Dendritic cell treated with granulocyte-macrophage colony-stimulating factor and Interleukin-4, amounts not matched to agents 40 ng/mL and 50 ng/mL, for 4 days (primary cell): ENCODE measurements around the gene CDC14C.
A peak's percentile ranks its signal among the peaks of the same experiment; 100 is the strongest.

ENCODE experiments used
- H3K27ac Mint-ChIP-seq: one replicate; pipeline ENCODE4 v1.8.0; 2022; ENCODE audit warnings: mild to moderate bottlenecking, mixed read lengths
- H3K27me3 Mint-ChIP-seq: one replicate; pipeline ENCODE4 v1.8.0; 2022; ENCODE audit warnings: mild to moderate bottlenecking, mixed read lengths
- H3K36me3 Mint-ChIP-seq: one replicate; pipeline ENCODE4 v1.8.0; 2022; ENCODE audit warnings: low read depth, mixed read lengths
- H3K4me1 Mint-ChIP-seq: one replicate; pipeline ENCODE4 v1.8.0; 2022; ENCODE audit warnings: low read depth, mixed read lengths
- H3K4me3 Mint-ChIP-seq: one replicate; pipeline ENCODE4 v1.8.0; 2022; ENCODE audit warnings: mild to moderate bottlenecking, moderate library complexity, mixed read lengths
- H3K9me3 Mint-ChIP-seq: one replicate; pipeline ENCODE4 v1.8.0; 2022; ENCODE audit warnings: mixed read lengths
- intact Hi-C: fragments of 100-400 bp; cut with micrococcal nuclease; formaldehyde crosslinking; loops from one replicate; pipeline ENCODE4 v1.15.0; 2022

CDC14C gene

DNA sequence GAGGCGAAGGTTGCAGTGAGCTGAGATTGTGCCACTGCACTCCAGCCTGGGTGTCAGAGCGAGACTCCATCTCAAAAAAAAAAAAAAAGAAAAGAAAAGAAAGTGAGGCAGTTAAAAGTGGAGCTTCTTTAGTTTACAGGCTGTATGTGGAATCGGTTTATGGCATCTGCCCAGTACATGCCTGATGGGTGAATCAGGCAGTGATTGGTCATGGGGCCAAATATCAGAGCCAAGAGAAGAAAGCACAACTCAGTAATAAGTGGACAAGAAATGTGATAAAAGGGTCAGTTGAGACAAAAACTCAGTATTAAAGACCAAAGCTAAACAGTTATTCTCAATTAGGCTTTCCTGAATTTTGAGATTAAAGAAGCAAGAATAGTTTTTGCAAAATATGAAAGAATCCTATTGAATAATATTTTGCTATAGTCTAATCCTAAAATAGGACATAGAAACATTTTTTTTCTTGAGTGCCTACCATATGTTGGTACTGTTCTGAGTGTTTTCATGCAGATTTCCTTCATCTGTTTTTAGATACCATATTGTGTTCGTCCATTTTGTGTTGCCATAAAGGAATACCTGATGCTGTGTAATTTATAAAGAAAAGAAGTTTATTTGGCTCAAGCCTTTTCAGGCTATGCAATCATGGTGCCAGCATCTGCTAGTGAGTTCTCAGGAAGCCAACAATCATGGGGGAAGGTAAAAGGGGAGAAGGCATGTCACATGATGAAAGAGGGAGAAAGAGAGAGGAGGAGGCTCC lies 14.4 kb downstream of the CDC14C start:
- H3K4me3 Mint-ChIP-seq: no peak overlapping the region
- peaks cover 5% of the 10 kb centered on the region for H3K27me3 Mint-ChIP-seq
- H3K27ac Mint-ChIP-seq: no peak overlapping the region
- H3K4me1 Mint-ChIP-seq: no peaks in the 10 kb centered on the region
- H3K36me3 Mint-ChIP-seq: no peaks in the 10 kb centered on the region
- intact Hi-C loops: no loop called here
- peaks cover 8% of the 10 kb centered on the region for H3K9me3 Mint-ChIP-seq

DNA sequence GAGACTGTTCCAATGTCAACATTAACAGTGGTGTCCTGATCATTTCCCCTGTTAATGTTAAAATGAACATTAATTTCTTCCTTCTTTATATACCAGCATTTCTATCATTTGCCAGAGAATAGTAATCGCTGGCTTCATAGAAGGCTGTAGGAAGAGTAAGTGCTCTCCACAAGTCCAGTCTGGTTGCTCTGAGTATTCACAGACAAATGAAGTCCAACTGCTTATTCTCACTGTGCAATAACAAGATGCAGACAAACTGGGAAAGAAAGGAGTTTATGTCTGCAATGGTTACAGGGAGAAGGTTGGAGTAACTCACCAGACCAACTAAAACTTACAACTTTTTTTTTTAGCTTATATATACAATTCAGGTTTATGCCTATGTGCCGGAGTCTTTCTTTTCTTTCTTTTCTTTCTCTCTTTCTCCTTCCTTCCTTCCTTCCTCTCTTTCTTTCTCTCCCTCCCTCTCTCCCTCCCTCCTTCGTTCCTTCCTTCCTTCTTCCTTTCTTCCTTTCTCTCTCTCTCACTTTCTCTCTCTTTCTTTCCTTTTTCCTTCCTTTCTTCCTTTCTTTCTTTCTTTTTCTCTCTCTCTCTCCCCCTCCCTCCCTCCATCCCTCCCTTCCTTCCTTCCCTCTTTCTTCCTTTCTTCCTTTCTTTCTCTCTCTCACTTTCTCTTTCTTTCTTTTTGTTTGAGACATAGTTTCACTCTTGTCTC lies 19.1 kb downstream of the CDC14C start:
- intact Hi-C loops: no loop called here
- Mint-ChIP-seq H3K4me3 (no peak overlapping the region), H3K9me3 (peaks cover 10% of the 10 kb centered on the region), H3K27me3 (peaks cover 4% of the 10 kb centered on the region), H3K27ac (no peak overlapping the region), H3K4me1 (no peaks in the 10 kb centered on the region), H3K36me3 (no peaks in the 10 kb centered on the region)

DNA sequence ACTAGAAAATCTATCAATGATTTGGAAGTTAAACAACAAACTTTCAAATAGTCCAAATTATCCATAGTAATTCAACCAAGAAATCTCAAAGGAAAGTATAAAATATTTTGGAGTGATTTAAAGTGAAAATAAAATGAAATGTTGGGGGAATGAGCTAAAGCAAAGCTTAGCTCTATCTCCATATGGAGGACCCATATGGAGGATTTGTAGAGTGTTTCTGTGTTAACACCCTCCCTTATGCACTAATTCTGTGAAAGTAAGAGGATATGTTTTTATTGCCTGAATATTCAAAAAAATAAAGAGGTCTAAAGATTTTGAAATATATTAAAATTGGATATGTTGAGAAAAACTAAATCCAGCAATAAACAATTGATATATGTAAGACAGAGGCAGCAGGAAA lies 31.6 kb downstream of the CDC14C start:
- no peaks in the 10 kb centered on the region for H3K36me3 Mint-ChIP-seq
- no peak overlapping the region for H3K27ac Mint-ChIP-seq
- no peak overlapping the region for H3K4me3 Mint-ChIP-seq
- H3K27me3 Mint-ChIP-seq: peaks cover 13% of the 10 kb centered on the region
- intact Hi-C loops: no loop called here
- peaks cover 12% of the 10 kb centered on the region for H3K4me1 Mint-ChIP-seq
- peaks cover 18% of the 10 kb centered on the region for H3K9me3 Mint-ChIP-seq

DNA sequence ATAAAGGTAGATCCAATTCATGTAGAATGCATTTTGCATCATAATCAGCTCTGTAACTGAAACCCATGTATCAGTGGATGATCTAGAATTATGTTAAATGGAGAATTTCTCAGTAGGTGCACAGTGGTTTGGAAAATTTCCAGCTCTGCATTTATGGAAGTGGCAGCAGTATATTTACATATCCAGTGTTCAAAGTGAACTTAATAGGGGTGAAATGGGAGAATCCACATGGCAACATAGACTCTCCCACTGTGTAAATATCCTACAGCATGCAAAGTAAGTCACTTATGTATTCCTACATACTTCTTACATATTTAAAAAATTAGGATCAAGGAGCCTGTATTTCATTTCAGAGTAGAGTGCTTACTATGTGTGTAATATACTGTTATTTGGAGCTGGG lies 35.3 kb downstream of the CDC14C start:
- Mint-ChIP-seq H3K4me1 (peaks cover 44% of the 10 kb centered on the region), H3K27ac (no peak overlapping the region), H3K27me3 (peaks cover 12% of the 10 kb centered on the region), H3K36me3 (no peaks in the 10 kb centered on the region), H3K9me3 (peaks cover 7% of the 10 kb centered on the region), H3K4me3 (no peak overlapping the region)
- intact Hi-C loops: loop anchor here (5.0 kb wide), 1 partner anchor 567 kb away; no protein-coding TSS in a partner anchor

DNA sequence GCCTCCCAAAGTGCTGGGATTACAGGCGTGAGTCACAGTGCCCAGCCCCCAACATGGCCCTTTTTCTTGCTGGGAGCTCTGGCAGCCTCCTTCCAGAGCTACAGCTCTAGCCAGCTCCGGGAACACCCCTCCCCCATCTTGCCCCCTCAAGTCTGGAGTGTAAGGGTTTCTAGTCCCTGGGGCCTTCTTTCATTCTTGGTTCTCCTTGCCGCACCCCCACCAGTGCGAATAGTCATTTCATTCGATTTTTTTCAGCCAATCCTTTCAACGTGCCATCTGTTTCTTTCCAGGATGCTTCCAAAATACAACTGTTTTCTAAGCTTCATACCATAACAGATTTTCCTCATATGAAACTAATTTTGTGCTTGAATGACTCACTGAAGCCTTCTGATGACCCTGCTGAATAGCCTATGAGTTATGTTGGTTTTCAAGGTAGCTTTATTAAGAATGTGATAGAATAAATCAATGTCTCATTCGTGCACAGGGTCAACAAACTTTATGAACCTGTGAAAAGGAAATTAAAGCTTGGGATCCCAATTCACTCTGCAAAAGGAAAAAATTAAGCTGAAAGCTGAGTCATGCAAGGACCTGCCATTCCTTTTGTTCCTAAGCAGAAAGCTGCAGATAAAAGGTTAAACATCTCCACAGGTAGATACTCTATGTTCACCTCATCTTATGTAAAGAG lies 38.6 kb downstream of the CDC14C start:
- Mint-ChIP-seq H3K27ac (no peak overlapping the region), H3K4me3 (no peak overlapping the region), H3K9me3 (no peaks in the 10 kb centered on the region), H3K4me1 (peaks cover 54% of the 10 kb centered on the region), H3K36me3 (no peaks in the 10 kb centered on the region), H3K27me3 (peaks cover 7% of the 10 kb centered on the region)
- intact Hi-C loops: loop anchor here (5.0 kb wide), 1 partner anchor 571 kb away; no protein-coding TSS in a partner anchor

DNA sequence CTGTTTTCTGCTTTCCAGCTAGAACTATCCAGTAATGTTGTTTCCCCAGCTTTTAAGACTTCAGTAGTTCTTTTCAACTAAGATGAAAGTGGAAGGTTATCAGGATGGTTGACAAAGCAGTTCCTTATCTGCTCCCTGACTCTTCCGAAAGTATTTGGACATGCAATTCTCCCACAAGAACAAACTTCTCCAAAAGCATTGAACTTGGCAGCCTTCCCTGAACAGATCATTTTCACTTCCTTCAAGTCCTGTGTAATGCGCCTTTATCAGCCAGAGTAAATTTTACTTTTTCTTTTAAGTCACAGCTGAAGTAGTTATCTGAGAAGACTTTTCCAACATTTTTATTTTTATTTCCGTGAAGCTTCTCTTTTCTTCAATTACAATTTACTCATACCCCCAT lies 39.7 kb downstream of the CDC14C start:
- Mint-ChIP-seq H3K9me3 (no peaks in the 10 kb centered on the region), H3K36me3 (no peaks in the 10 kb centered on the region), H3K4me1 (peaks cover 51% of the 10 kb centered on the region), H3K27ac (peak overlapping the region; percentile 25), H3K27me3 (peaks cover 5% of the 10 kb centered on the region), H3K4me3 (peak overlapping the region; percentile 42)
- intact Hi-C loops: loop anchor here (5.0 kb wide), 1 partner anchor 572 kb away; no protein-coding TSS in a partner anchor

DNA sequence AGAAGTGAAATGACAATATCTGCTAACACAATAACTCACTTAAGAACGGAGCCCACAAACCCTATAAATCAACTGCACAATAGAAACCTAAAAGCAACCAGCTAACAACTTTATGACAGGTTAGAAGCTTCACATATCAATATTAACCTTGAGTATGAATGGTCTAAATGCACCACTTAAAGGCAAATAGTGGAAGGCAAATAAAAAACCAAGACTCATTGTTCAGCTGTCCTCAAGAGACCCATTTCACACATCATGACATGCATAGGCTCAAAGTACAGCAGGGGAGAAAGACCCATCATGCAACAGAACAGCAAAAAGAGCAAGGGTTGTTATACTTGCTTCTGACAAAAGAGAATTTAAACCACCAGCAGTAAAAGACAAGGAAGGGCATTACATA lies 46.8 kb downstream of the CDC14C start:
- intact Hi-C loops: no loop called here
- peaks cover 13% of the 10 kb centered on the region for H3K9me3 Mint-ChIP-seq
- no peak overlapping the region for H3K27ac Mint-ChIP-seq
- no peak overlapping the region for H3K4me3 Mint-ChIP-seq
- peaks cover 18% of the 10 kb centered on the region for H3K4me1 Mint-ChIP-seq
- H3K36me3 Mint-ChIP-seq: no peaks in the 10 kb centered on the region
- peaks cover 28% of the 10 kb centered on the region for H3K27me3 Mint-ChIP-seq

DNA sequence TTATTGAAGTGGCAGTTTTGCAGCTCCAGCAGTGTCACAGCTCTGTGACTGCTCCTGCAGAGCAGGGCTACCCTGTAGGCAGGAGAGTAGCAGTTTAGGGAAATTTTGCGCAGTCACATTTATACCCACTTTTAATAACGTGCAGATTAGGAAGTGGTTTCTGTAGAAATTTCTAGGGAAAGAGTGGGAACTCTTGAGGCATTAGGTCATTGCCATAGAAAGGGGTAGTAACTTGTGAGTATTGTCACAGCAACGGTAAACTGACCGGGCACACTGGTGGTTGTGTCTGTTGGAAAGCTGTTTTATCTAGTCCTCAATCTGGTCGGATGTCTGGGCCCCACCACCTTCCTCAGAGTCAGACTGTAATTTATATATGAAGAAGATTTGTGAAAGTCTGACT lies 51.9 kb downstream of the CDC14C start:
- Mint-ChIP-seq H3K4me1 (peaks cover 43% of the 10 kb centered on the region), H3K4me3 (no peak overlapping the region), H3K36me3 (peaks cover 8% of the 10 kb centered on the region), H3K9me3 (peaks cover 10% of the 10 kb centered on the region), H3K27ac (peak overlapping the region; percentile 85), H3K27me3 (peaks cover 23% of the 10 kb centered on the region)
- intact Hi-C loops: loop anchor here (5.0 kb wide), 1 partner anchor 729 kb away; no protein-coding TSS in a partner anchor

DNA sequence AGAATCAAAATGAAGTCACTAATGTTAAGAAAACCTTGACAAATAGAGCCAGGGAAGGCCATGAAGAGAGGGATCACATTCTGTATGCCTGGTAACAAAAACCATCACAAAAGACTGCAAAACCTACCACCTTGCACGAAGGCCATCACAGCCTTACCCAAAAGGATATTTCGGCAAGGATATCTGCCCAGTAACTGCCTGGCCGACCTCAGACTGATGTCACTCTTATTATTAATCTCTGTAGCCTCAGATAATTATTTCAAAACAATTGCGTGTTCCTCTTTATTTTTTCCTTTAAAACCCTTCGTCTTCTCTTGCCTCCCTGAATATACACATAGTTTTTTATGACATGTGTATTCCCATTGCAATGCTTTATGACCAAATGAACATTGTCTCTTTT lies 52.5 kb downstream of the CDC14C start:
- Mint-ChIP-seq H3K27ac (peak overlapping the region; percentile 85), H3K27me3 (peaks cover 22% of the 10 kb centered on the region), H3K36me3 (peaks cover 8% of the 10 kb centered on the region), H3K4me1 (peaks cover 43% of the 10 kb centered on the region), H3K9me3 (peaks cover 10% of the 10 kb centered on the region), H3K4me3 (no peak overlapping the region)
- intact Hi-C loops: loop anchor here (5.0 kb wide), 1 partner anchor 730 kb away; no protein-coding TSS in a partner anchor
